Activated CD4-positive, CD25-positive, alpha-beta regulatory T cell treated with anti-CD3 and anti-CD28 coated beads, Interleukin-2, amount 50 U/mL, for 24 hours (primary cell): ENCODE measurements around the gene SLC22A31.
"Not testable (repeated sequence)": the region's sequence is repeated elsewhere in the genome, so short reads cannot be mapped to it uniquely, and the experiment has no call there.

Source experiments
- ATAC-seq, 2 donors: fragments of 150-1000 bp; cut with Tn5 transposase; one replicate each; pipeline ENCODE4 v1.10.0; 2021; ENCODE audit warnings: mild to moderate bottlenecking in 1 of 2, moderate library complexity in 1 of 2

SLC22A31 gene

DNA sequence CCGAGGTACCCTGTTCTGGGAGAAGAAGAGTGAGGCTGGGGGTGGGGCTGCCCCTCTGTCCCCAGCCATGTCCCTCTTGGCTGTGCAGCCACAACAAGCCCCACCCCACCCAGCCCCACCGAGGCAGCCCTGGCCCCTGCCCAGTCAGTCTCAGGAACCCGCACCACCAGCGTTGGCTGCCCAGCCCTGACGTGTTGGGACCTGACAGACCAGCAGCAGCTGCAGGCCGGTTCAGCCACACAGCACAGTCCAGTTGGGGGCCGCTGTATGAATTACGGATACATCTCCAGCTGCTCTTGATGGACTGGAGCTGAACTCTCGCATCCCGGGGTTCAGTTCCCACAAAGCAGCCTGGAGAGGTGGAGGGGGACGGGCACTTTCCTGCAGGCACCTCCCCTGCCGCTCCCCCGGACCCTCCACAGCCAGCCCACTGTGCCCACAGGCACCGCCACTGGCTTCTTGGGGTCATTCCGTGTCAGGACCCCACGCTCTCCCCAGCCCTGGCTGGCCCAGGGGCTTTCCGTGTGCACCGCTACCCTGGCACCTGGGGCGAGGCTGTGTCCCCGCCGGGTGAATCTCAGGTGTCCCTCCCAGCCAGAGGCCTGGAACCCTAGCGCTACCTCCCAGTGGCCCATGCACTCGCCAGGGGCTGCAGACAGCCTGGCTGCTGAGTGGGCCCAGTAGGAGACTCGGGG lies 21.7 kb downstream of the SLC22A31 start:
- ATAC-seq: no peak

DNA sequence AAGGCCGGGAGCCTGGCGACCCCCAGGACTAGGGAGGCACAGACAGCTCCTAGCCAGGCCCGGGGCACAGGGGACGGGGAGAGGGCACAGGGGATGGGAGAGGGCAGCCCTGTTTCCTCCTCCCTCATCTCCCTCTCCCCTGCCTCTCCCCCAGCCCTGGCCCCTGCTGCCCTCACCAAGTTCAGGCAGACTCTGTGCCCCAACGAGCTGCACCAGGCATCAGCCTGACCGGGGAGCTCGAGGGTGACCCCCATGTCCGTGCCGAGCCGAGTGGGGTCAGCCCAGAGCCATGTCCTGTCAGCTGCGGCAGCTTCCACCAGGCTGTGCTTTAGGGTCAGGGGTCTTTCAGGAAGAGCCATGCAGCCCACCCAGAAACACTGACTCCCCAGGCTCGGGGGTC lies 22.8 kb downstream of the SLC22A31 start:
- ATAC-seq: no peak

DNA sequence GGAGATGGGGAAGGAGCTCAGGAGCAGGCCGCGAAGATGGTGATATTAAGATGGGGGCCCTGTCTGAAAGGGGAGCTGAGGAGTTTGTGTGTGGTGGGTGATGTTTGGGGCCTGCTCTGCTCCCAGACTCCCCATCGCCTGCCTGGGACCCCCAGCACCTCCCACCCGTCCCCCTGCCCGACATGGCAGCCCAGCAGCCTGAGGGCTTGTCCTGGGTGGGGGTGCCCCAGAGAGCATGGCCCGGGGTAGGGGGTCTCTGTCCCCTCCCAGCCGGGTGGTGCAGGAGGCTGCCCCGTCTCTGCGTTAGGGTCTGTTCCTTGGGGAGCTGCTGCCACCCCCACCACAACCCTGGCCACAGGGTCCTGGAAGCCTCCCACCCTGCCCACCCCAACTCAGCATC lies 23.6 kb downstream of the SLC22A31 start:
- ATAC-seq: no peak

DNA sequence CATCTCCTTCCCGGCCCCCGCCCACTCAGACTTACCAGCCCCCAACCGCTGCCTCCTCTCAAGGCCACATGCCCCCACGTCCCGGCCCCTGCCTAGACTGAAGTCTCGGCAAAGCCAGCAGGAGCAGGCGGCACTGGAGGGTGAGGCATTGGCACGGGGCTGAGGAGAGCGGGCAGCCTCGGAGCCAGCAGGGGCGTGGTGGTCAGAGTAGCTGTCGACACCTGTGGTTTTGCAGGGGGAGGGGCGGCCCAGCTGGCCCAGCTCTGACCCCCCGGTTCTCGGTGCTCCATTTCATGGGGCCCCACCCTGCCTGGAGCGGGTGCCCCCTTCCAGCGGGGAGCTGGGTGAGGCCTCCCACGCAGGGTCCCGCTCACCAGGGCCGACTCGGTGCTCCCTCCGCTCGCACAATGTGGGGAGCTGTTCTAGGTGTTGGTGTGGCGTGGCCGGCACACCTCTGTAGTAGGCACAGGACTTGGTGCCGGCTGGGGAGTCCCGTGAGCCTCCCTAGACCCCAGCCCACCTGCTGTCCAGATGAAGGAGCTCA lies 24.1 kb downstream of the SLC22A31 start:
- ATAC-seq: no peak

DNA sequence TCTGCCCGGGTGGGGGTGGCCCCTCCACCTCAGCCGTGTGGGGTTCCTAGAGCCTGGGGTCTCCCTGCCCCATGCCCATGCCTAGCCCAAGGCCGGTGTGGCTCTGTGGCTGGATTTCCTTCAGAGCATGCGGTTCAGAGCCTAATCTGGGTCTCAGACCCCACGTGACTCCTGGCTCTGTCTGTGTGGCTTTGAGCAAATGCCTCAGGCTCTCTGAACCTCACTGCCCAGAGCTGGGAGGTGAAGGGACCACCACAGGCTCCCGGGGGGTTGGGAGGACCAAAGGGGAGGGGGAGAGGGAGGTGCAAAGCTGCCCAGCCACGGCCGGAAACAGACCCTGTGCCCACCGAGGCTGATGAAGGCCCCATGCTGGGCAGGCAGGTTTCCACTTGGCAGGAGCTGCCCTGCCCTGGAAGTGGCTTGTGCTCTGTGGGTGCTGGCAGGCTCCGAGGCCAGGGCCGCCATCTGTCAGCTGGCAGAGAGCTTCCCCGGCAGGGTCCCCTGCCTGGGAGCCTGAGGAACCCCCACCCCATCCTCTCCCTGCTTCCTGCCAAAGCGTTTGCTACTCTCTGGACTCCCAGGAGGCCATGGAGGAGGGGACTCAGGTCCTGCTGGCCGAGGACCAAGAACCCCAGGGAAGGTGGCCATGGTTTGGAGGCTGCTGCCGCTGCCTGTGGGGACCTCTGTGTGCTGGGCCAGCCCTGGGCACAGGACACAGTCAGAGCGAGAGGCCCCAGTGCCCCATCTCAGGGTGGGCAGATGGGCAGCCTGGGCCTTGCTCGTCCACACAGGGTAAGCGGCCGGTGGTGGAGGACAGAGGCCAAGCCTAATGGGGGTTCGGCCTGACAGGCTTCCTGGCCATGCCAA lies 24.8 kb downstream of the SLC22A31 start:
- ATAC-seq: no peak

DNA sequence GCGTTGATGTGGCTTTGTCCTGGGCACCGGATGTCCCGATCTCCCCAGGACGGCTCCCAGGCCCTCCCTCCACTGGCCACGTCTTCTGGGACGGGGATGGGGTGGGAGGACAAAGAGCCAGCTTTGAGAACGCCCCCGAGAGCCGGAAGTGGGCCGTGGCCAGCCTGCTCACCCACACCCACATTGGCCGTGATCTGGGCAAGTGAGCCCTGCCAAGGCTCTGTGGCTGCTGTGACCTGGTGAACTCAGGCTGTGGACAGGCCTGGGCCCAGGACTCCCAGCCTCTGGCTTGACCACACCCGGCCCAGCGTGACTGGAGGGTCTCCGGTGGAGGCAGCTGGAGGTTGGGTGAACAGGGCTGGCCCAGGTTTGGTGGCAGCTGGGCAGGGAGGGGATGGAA lies 25.5 kb downstream of the SLC22A31 start:
- no peak for ATAC-seq

DNA sequence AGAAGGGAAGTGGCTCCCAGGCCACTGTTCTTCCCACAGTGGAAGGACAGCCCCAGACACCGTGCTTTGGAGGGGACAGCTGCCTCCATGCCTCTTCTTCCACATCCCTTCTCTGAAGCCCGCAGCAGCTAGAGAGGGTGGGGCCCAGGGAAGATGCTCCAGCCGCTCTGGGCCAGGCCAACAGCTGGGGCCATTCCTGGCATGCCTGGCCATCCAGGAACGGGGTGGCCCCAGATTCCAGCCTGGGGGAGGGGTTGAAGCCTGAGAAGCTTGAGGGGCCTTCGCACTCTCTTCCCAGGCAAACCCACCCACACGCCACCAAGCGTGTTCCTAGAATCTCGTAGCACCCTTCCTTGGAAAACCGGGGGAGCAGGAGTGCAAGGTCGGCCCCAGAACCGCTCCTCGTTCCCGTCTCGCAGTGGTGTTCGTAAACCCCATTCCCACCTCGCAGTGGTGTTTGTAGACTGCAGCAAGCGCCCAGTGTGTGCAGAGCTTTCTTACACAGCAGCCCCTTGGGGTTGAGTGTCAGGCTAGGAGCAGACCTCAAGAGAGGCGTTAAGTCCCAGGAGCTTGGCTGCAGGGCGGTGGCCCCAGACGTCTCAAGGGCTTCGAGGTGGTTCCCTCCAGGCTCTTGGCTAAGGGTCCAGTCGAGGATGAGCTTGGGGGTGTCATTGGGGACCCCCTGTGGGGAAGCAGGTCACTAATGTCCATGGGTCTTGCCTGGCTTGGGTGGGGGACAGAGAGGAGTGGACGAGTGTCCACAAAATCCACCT lies 26.1 kb downstream of the SLC22A31 start:
- no peak for ATAC-seq

DNA sequence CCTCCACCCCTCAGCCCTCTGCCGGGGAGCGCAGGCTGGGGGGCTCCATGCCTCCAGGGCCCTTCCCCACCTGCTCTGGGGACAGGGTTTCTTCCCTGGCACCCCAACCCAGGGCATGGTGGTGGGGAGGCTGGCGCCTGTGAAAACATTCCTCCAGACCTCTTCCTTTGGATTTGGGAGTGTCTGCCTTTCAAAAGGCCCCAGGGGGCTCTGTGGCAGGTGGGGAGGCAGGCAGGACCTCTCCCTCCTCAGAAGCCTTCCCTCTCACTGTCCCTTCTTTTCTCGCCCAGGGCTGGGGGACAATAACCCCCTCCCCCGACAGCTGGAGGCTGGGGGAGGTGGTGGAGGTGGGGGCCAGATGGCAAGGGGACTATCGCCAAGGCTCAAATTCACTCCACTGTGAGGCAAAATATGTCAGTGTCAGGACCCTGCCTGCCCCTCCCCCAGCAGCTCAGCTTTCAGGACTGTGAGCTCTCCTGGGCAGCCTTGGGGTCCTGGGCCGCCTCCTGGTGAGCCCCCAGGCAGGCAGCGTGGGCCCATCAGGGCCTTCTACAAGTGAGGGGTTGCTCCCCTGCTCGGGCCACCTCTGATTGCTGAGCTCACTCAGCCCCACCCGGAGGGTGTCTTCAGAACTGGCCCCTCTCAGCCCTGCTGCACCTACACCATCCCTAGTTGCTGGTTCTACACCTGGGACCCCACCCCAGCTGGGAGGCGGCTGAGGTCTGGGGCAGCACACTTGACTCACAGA lies 27.0 kb downstream of the SLC22A31 start:
- ATAC-seq: no peak

DNA sequence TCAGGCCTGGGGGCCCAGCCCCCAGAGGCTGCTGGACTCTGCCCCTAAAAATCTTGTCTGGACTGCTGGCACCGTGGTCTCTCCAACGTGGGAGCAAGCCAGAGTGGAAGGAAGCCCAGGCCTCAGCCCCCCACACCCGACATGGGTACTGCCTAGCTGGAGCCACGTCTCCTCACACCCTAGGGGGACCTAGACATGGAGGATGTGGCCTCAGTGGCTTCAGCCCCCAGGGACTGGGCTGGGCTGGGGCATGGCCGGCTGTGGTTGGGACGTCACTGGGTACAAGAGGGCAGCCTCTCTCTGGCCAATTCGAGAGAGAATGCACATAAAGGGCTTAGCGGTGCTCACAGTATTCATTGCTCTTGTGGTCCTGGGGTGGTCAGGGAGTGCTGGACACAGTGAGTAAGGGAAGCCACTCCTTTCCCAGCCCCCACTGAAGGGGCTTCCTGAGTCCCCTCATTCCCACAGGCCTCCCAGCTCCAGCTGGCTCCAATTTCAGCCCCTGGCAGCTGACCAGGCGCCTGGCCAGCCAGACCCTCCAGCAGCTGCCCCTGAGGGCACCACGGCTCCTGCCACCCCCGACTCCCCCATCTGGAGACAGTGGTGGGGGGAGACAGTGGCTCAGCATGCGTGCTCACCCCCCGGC lies 27.7 kb downstream of the SLC22A31 start:
- ATAC-seq: no peak

DNA sequence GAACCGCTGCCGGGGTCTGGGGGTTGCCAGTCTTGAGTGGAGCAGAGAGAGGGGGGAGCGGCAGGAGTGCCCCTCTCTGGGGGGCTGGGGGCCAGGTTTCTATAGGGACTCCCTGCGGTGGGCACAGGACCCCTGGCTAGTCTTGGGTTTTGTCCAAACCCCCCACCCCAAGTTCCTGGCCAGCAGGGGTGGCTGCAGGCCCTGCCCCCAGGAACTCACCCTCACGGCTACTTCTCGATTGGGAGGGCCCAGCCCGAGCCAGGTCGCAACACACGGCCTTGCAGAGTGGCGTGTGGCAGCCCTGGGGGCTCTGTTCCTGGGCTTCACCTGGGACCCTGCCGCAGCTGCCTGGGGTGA lies 28.2 kb downstream of the SLC22A31 start:
- no peak for ATAC-seq

DNA sequence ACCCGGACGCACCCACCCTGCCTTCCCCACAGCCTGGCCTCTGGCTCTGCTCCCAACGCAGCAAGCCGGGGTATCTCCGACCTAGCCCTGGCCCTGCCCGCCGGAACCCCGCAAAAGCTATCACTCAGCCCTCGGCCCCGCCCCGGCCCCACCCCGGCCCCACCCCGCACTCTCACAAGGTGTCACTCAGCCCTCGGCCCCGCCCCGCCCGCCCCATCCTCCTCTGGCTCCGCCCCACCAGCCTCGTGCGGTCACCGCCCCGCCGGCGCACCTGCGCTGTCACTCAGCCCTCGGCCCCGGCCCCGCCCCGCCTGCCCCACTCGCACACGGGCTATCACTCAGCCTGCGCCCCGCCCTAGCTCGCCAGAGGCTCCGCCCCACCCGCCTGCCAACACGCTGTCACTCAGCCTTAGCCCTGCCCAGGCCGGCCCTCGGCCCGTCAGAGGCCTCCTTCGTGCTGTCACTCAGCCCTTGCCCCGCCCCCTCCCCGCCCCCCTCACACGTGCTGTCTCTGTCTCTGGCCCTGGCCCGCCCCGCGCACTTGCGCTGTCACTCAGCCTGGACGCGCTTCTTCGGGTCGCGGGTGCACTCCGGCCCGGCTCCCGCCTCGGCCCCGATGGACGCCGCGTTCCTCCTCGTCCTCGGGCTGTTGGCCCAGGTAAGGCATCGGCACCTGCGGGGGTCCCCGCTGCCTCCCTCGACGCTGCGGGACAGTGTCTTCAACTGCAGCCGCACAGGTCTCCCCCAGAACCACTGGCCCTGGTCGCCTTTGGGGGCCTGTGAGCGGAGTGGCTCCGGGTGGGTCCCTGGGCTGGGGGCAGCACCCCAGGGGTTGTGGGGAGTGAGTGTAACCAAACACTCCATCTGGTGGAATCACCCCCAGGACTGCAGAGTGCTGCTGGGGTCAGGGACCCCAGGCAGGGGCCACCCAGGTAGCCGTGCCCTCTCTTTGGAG lies 28.8 kb downstream of the SLC22A31 start, which contains the start of gene CDH15:
CDH15 (plus strand) TSS at position 533 of the 955 bp plus-strand sequence; CDS start at position 617, 84 bp downstream.
- peak; percentile 95 to 96 for ATAC-seq

DNA sequence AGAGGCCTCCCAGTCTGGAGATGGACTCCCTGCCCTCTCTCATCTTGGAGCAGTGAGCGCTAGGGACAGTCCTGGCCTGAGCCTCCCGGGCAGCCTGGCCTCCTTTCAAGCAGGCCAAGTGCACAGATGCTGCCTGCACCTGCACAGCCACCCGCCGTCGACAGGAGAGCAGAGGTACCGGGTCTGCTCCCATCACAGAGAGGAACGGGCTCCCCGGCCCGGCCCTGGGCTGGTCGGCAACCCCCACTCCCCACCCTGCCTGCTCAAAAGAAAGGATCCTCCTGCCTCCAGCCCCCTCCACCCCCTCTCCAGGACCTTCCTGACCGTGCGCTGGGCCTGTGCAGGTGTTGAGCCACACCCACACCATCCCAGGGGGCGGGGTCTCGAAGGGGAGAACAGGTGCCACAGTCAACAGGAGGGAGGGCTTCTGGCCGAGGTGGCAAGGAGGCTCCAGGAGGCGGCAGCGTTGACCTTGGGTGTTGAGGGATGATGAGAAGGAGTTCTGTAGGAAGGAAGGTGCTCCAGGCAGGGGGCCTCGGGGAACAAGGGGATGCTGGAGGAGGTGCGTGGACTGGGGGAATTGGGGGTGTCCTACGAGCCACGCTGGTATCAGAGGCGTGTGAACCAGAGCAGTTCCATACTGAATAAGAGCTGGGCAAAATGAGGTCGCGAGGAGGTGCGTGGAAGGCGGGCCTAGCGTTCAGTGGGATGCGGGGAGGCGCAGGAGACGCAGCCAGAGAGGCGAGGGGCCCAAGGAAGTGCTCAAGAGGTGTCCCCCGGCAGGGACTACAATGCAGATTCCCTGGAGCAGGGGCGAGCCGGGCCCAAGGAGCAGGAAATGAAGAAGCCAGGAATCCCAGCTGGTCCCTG lies 29.8 kb downstream of the SLC22A31 start:
- no peak for ATAC-seq

DNA sequence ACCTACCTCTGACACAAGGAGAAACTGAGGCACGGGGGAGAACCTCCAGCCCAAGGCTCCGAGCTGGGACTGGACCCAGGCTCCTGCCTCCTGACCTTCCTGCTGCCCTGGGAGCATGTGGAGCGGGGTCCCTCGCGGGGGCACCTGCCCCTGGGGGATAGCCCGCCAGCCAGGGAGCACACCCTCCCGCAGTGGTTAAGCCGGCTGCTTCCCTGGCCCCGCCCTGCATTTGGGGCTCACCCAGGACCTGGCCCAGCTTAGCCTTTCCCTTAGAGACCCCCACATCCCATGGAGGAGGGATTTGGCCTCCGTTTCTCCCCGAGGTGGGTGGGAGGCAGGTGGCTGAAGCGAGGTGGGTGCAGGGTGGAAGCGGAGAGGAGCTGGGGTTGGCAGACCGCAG lies 30.6 kb downstream of the SLC22A31 start:
- no peak for ATAC-seq

DNA sequence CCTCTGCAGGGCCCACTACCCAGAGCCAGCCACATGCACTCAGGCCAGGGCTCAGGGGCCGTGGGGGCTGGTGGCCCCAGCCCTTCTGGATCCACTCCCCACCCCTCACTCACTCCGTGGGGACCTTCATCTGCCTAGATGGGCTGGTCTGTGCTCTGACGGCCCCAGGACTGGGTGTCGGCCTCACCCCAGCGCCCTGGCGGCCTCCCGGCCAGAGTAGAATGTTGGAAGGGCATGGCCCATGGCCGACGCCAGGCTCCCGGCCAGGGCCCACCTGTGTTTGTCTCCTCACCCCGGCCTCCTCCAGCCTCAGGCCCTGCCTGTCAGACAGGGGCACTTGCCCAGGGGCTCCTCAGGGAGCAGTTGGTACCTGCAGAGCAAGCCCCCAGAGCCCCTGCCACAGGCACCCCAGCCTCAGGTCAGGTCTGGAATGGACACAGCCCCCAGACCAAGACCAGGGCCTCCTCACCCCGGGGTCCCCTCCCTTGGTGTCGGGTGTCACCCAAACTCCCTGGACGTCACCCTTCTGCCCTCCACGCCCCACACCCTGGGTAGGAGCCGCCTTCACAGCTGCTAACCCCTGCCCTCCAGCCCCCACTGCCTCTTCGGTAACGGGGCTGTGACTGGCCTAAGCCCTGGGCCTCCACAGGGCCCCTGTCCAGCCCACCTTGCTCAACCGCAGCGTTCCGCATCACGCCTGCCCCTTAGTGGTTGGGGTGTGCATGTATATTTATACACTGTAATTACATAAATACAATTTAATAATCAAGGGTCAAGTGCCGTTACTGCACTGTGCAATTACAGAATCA lies 31.8 kb downstream of the SLC22A31 start:
- no peak for ATAC-seq

DNA sequence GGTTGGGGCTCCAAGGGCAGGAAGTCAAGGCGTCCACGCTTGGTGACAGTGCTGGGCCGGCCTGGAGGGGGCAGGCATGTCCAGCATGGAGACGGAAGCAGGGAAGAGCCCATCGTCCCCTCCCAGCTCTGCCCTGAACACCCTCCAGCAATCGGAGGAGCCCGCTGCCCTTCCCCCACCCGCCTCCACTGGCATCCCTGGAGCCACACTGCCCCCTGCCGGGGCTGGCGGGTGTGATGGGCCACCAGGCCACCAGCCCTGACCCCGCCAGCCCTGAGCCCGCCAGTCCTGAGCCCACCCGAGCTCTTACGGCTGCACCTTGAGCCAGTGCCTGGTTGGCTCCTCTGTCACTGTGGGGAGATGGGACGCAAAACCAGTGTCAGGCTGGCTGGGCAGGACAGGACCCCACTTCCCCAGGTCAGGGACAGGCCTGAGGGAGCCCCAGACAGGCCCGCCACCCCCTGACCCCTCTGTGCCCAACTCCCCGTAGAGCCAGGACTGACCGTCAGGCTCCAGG lies 32.9 kb downstream of the SLC22A31 start:
- peak; percentile 22 to 35 for ATAC-seq

DNA sequence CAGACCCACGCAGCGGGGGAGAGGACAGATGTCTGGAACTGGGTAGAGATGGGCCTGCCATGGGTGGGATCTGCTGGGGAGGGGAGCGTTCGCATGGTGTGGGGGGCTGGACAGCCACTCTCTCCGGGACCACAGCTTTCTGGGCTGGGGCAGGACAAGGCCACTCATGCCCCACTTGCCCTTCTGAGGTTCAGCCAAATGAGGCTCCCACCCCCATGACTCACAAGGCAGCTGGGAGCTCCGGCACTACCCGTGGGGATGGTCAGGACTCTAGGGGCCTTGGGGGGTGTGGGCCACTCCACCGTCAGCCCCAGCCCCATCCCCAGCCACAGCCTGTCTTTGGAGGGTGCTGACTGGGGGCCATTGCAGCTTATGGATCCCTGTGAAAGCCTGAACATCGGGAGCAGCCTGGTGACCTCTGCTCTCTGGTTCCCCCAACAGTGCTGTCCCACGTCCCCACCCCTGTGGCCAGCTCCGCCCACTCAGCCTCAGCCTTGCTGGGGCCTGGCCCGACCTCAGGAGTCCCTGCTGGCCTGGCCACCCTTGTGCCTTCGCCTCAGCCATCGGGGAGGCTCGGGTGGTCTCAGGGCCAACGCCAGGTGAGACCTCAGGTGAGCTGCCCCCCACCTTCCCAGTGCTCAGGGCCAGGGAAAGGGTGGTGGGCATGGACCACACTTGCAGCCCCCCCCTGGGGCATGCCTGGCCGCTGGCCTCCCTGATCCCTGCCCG lies 33.5 kb downstream of the SLC22A31 start:
- no peak for ATAC-seq

DNA sequence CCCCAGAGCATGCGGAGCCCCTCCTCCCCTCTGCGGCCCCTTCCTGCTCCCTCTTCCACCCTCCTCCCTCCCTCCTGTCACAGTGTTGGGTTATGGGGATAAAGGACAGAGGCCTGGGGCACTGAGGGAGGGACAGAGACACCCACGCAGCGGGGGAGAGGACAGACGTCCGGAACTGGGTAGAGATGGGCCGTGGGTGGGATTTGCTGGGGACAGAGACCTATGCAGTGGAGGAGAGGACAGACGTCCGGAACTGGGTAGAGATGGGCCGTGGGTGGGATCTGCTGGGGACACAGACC lies 34.7 kb downstream of the SLC22A31 start:
- ATAC-seq: not testable (repeated sequence)
